Lung (tissue), 12 donors: ENCODE data around the gene HEATR3. TPM values are rescaled to one million over a fixed set of nuclear protein-coding genes. Genes with fewer than 3 reads are reported as not detected.
A peak's percentile ranks its signal among the peaks of the same experiment; 100 is the strongest.

ENCODE experiments used
- ATAC-seq: fragments of 200-7000 bp; cut with Tn5 transposase; one replicate; pipeline ENCODE4 v1.9.1; 2020; ENCODE audit warnings: moderate number of reproducible peaks; ENCODE audit not compliant: insufficient read depth, low FRiP score
- DNase-seq, 3 donors: peaks; one replicate each; pipeline ENCODE4 v3.0.0-alpha.2; 2013 to 2017
- H3K27ac ChIP-seq, 2 donors: one replicate each; pipeline ENCODE4 v1.5.1; 2013; ENCODE audit warnings: mild to moderate bottlenecking in 2 of 2, moderate library complexity in 2 of 2, control low read depth in 1 of 2, inconsistent platforms in 1 of 2, low read depth in 1 of 2, low read length in 1 of 2
- H3K27me3 ChIP-seq, 3 donors: one replicate each; pipeline ENCODE4 v1.5.1; 2013; ENCODE audit warnings: low read length in 2 of 3; ENCODE audit not compliant: control insufficient read depth in 3 of 3, insufficient read depth in 3 of 3
- H3K36me3 ChIP-seq, 4 donors: one replicate each; pipeline ENCODE4 v1.5.1; 2013; ENCODE audit warnings: low read length in 4 of 4, mild to moderate bottlenecking in 1 of 4, moderate library complexity in 1 of 4; ENCODE audit not compliant: control insufficient read depth in 4 of 4, insufficient read depth in 4 of 4
- H3K4me1 ChIP-seq, 5 donors: one replicate each; pipeline ENCODE4 v1.5.1; 2013; ENCODE audit warnings: low read length in 5 of 5, mild to moderate bottlenecking in 2 of 5, moderate library complexity in 1 of 5; ENCODE audit not compliant: control insufficient read depth in 5 of 5, insufficient read depth in 5 of 5
- H3K4me3 ChIP-seq: one replicate; pipeline ENCODE4 v1.5.1; 2013; ENCODE audit warnings: mild to moderate bottlenecking, control low read depth, moderate library complexity
- H3K9ac ChIP-seq, 2 donors: one replicate each; pipeline ENCODE4 v1.5.1; 2013; ENCODE audit warnings: low read length in 2 of 2, control low read depth in 1 of 2; ENCODE audit not compliant: insufficient read depth in 1 of 2
- H3K9me3 ChIP-seq, 4 donors: one replicate each; pipeline ENCODE4 v1.5.1; 2013; ENCODE audit warnings: low read length in 3 of 4, mild to moderate bottlenecking in 1 of 4, moderate library complexity in 1 of 4; ENCODE audit not compliant: control insufficient read depth in 4 of 4, insufficient read depth in 3 of 4
- WGBS, 2 donors: extraction: QIAGEN DNeasy Blood & Tissue Kit; methylation state at CpG; one replicate each; pipeline ENCODE4 v1.1.7; 2013; 5-methylcytosine and 5-hydroxymethylcytosine counted together
- polyA plus RNA-seq, 2 donors: library from polyadenylated mRNA; stranded (reverse); fragments of 200-250 nt; gene quantifications; one replicate each; pipeline ENCODE4 v1.2.1, GENCODE V29; 2013
- total RNA-seq, 2 donors: library from RNA; depleted of rRNA in 1 of 2; stranded (reverse); fragments of >200 nt in 1 of 2; gene quantifications; one replicate each; pipeline ENCODE4 v1.2.1, GENCODE V29; 2014 to 2021
- TF ChIP-seq, protein P1 (sequence below): IDR thresholded peaks from 2 replicates; pipeline ENCODE4 v1.5.1; 2012; ENCODE audit warnings: mild to moderate bottlenecking; ENCODE audit errors: control extremely low read depth, extremely low read depth
- donor health status: control.
- donor health status: control.
- donor health status: Bipolar disorder and iron deficiency.
- donor health status: healthy.
- donor health status: DM: yes; HTN: yes; CAD: no.

Gene HEATR3
- total and polyA plus RNA-seq, 4 donors = 8.7 to 29.9 (median 14.1) TPM

- no peaks in the 10 kb centered on the region for H3K9me3 ChIP-seq
- ATAC-seq (no peak), DNase-seq (peak; percentile 37 to 67 (median 66))
- H3K36me3 ChIP-seq = peaks cover 0 to 14% (median 2%) of the 10 kb centered on the region in 4 donors
- no peak overlapping the region for H3K4me3 ChIP-seq
- no peak overlapping the region for H3K9ac ChIP-seq
- H3K4me1 ChIP-seq = peaks cover 0 to 14% (median 6%) of the 10 kb centered on the region in 5 donors
- no peaks in the 10 kb centered on the region for H3K27me3 ChIP-seq
- TF ChIP-seq, protein P1, sequence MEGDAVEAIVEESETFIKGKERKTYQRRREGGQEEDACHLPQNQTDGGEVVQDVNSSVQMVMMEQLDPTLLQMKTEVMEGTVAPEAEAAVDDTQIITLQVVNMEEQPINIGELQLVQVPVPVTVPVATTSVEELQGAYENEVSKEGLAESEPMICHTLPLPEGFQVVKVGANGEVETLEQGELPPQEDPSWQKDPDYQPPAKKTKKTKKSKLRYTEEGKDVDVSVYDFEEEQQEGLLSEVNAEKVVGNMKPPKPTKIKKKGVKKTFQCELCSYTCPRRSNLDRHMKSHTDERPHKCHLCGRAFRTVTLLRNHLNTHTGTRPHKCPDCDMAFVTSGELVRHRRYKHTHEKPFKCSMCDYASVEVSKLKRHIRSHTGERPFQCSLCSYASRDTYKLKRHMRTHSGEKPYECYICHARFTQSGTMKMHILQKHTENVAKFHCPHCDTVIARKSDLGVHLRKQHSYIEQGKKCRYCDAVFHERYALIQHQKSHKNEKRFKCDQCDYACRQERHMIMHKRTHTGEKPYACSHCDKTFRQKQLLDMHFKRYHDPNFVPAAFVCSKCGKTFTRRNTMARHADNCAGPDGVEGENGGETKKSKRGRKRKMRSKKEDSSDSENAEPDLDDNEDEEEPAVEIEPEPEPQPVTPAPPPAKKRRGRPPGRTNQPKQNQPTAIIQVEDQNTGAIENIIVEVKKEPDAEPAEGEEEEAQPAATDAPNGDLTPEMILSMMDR = no peak
- WGBS, 2 donors = 38% methylated on average over 3 of the region's 3 CpGs
- no peak overlapping the region for H3K27ac ChIP-seq
Observed at GRCh38 chr16:50067290-50067853, 1.6 kb downstream of the HEATR3 start.

GRCh38 chr16:50068550-50068949 is 2.8 kb downstream of the HEATR3 start:
- no peak overlapping the region for H3K9ac ChIP-seq
- WGBS, 2 donors = 74 to 84% methylated on average over 4 of the region's 4 CpGs

DNA sequence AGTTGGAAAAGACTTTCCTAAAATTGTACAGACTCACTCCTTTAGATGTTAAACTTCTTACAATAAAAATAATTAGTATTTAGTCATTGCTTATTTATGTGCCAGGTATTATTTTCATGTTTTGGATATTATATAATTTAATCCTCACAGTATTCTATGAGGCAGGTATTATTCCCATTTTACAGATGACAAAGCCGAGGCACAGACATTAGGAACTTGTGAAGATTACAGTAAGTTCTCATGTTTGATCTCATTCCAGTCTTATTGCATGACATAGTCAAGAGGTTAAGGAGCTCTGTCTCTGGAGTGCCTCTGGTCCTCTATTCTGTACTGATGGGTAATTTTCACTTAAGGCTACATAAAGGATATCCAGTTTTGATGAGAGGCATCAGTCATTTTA is 3.3 kb downstream of the HEATR3 start:
- no peak for ATAC-seq
- no peak overlapping the region for H3K4me3 ChIP-seq
- H3K36me3 ChIP-seq = peaks cover 0 to 14% (median 3%) of the 10 kb centered on the region in 4 donors
- peaks cover 0 to 14% (median 6%) of the 10 kb centered on the region in 5 donors for H3K4me1 ChIP-seq
- H3K27ac ChIP-seq = no peak overlapping the region
- TF ChIP-seq, protein P1 = no peak
- no peaks in the 10 kb centered on the region for H3K27me3 ChIP-seq
- no peak for DNase-seq
- no peak overlapping the region for H3K9ac ChIP-seq
- 96 to 98% methylated on average over 1 of the region's 1 CpG for WGBS, 2 donors
- H3K9me3 ChIP-seq = no peaks in the 10 kb centered on the region

More at GRCh38 chr16:50068550-50068949, 2.8 kb downstream of the HEATR3 start:
- Histone ChIP-seq H3K9me3 (no peaks in the 10 kb centered on the region), H3K4me3 (no peak overlapping the region), H3K27me3 (no peaks in the 10 kb centered on the region), H3K27ac (no peak overlapping the region), H3K36me3 (peaks cover 0 to 14% (median 3%) of the 10 kb centered on the region in 4 donors), H3K4me1 (peaks cover 0 to 14% (median 6%) of the 10 kb centered on the region in 5 donors)
- no peak for ATAC-seq
- TF ChIP-seq, protein P1 = no peak
- no peak for DNase-seq
